Heart right ventricle (tissue), 16 donors: Measurements from ENCODE around the gene HLX. TPM values are rescaled to one million over a fixed set of nuclear protein-coding genes. Genes with fewer than 3 reads are reported as not detected.
A peak's percentile ranks its signal among the peaks of the same experiment; 100 is the strongest.

Experiments
- ATAC-seq, 8 donors: fragments of 200-7000 bp; cut with Tn5 transposase; one replicate each; pipeline ENCODE4 v1.9.1; 2020; ENCODE audit warnings: mild to moderate bottlenecking in 8 of 8, moderate library complexity in 8 of 8, moderate number of reproducible peaks in 1 of 8
- DNase-seq, 2 donors: peaks; one replicate each; pipeline ENCODE4 v3.0.0-alpha.2; 2020
- H3K27ac ChIP-seq, 10 donors: fragments of 200-600 bp; sonication (generic) in 2 of 10; one replicate each; pipeline versions ENCODE4 v1.5.0 to v1.8.0; 2020 to 2022; ENCODE audit warnings: mild to moderate bottlenecking in 3 of 10
- H3K27me3 ChIP-seq, 7 donors: fragments of 200-600 bp; one replicate each; pipeline ENCODE4 v1.8.0; 2021 to 2022; ENCODE audit warnings: mild to moderate bottlenecking in 2 of 7
- H3K36me3 ChIP-seq, 9 donors: fragments of 200-600 bp; sonication (generic) in 1 of 9; one replicate each; pipeline versions ENCODE4 v1.5.0 to v1.8.0; 2020 to 2022; ENCODE audit warnings: mild to moderate bottlenecking in 2 of 9
- H3K4me1 ChIP-seq, 9 donors: fragments of 200-600 bp; sonication (generic) in 1 of 9; one replicate each; pipeline versions ENCODE4 v1.5.0 to v1.8.0; 2020 to 2022; ENCODE audit warnings: mild to moderate bottlenecking in 4 of 9
- H3K4me3 ChIP-seq, 10 donors: fragments of 200-600 bp; sonication (generic) in 2 of 10; one replicate each; pipeline versions ENCODE4 v1.5.0 to v1.8.0; 2020 to 2022; ENCODE audit warnings: mild to moderate bottlenecking in 7 of 10, moderate library complexity in 2 of 10
- H3K9me3 ChIP-seq, 11 donors: fragments of 200-600 bp in 10 of 11; sonication (generic) in 2 of 11; one replicate each; pipeline versions ENCODE4 v1.5.0 to v1.8.0; 2013 to 2022; ENCODE audit warnings: mild to moderate bottlenecking in 2 of 11, control low read depth in 1 of 11, moderate library complexity in 1 of 11
- WGBS, 2 donors: extraction: QIAGEN DNeasy Blood & Tissue Kit; methylation state at CpG; one replicate each; pipeline ENCODE4 v1.1.7; 2013; ENCODE audit warnings: inconsistent platforms in 1 of 2; 5-methylcytosine and 5-hydroxymethylcytosine counted together
- intact Hi-C, 10 donors: fragments of 100-400 bp; cut with DNase I; formaldehyde crosslinking; loops; one replicate each; pipeline versions ENCODE4 v1.11.1 to v1.14.2; 2022
- polyA plus RNA-seq, 2 donors: library from polyadenylated mRNA; stranded (reverse); fragments of 200-250 nt; gene quantifications; one replicate each; pipeline ENCODE4 v1.2.3, GENCODE V29; 2013
- total RNA-seq, 10 donors: library from RNA; stranded (reverse); fragmentation: NEBNext Ultra II Directional in 3 of 10; extraction: Animal tissue kit (Norgen Biotek cat#: 25700) in 3 of 10; gene quantifications; one replicate each; pipeline versions ENCODE4 v1.2.1 to v1.2.4, GENCODE V29; 2021 to 2023
- TF ChIP-seq, protein P1 (sequence below), 9 donors: fragments of 200-600 bp; sonication (generic) in 2 of 9; IDR thresholded peaks; one replicate each; pipeline versions ENCODE4 v1.5.0 to v1.8.0; 2021 to 2022; ENCODE audit warnings: antibody characterized with exemption in 9 of 9, mild to moderate bottlenecking in 5 of 9, moderate library complexity in 1 of 9
- donor health status: Arrhythmogenic right ventricular cardiomyopathy.
- donor health status: ischemic (EF 13 %, LVEDD 7.1; RV severe dilation, severe dysfunction).
- donor health status: healthy with polysubstance abuse.
- donor health status: DM: no; HTN: yes; CAD: no.
- donor health status: DM: no; HTN: no; CAD: no.
- donor health status: ischemic (EF 25% LVEDD 6.9; RV normal size, moderate dysfunction).
- donor health status: ischemic (EF 25% LVEDD 5.7; RV mildly dilated, moderate dysfunction).
- donor health status: healthy.
- donor health status: DM: yes; HTN: yes; CAD: no.
- donor health status: Ischemic cardiomyopathy.
- donor health status: ischemic (EF 35%, LVEDD 5.7; RV mildly dilated, moderate dysfunction).
- donor health status: nonischemic (EF 11% LVEDD 7.7; RV severe dilation, severe dysfunction).
- donor health status: DM: yes; HTN: yes; CAD: no.
- donor health status: PGD.
- donor health status: ischemic (EF 29% LVEDD 5.4; RV normal size, mild dysfunction).
- donor health status: nonischemic (EF 23%, LVEDD 6.1; RV moderate dilation, normal function).

Gene HLX
- total and polyA plus RNA-seq, 12 donors, result 4.3 to 13.8 (median 6.7) TPM

DNA sequence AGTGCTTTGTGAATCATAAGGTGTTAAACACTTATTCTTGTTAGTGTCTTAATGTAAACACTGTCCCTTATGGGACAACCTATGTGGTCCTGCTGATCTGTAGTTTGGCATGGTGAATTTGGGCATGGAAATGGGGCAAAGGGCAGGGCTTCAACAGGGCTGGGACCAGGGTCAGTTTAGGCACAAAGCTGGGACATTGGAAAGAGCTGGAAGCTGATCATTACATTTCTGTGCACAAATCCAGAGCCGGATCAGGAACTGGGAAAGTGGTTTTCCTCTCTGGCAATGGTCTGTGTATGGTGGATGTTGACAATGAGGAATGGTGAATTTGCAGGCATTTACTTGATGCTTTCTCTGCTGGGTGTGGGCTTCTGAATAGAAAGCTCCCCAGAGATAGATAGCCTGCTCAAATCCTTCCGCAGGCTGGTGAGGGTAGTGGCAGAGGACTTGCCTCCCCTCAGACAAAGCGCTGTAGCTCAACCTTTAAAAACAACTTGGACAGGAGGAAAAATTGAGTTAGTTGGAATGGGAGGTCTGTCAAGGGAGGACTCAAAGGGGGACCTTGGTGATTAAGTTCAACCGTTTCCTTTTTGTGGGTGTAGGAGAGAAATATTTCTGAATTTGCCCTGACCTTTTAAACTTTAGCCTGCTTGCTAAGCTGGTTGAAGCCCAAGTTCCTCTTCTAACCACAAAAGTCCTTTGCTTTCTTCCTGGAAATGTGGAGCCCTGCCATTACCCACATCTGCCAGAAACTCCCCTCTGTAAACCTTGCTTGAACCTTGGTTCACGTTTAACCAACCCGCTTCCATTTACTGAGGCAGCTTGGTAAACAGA is 35.3 kb downstream of the HLX start:
- 71 to 81% methylated on average over 6 of the region's 6 CpGs for WGBS, 2 donors
- Histone ChIP-seq H3K4me1 (peaks cover 0 to 24% (median 0%) of the 10 kb centered on the region in 9 donors), H3K36me3 (no peaks in the 10 kb centered on the region), H3K27ac (no peak overlapping the region), H3K27me3 (peaks cover 0 to 4% (median 0%) of the 10 kb centered on the region in 7 donors), H3K9me3 (no peaks in the 10 kb centered on the region), H3K4me3 (no peak overlapping the region)
- intact Hi-C loops, result loop anchor here in 2 of 10 donors (10.0 kb wide), 2 partner anchors 160 to 260 kb away; no protein-coding TSS in a partner anchor
- ATAC-seq, result peak in 1 of 8 donors; percentile 25
- no peak for DNase-seq
- TF ChIP-seq, protein P1, sequence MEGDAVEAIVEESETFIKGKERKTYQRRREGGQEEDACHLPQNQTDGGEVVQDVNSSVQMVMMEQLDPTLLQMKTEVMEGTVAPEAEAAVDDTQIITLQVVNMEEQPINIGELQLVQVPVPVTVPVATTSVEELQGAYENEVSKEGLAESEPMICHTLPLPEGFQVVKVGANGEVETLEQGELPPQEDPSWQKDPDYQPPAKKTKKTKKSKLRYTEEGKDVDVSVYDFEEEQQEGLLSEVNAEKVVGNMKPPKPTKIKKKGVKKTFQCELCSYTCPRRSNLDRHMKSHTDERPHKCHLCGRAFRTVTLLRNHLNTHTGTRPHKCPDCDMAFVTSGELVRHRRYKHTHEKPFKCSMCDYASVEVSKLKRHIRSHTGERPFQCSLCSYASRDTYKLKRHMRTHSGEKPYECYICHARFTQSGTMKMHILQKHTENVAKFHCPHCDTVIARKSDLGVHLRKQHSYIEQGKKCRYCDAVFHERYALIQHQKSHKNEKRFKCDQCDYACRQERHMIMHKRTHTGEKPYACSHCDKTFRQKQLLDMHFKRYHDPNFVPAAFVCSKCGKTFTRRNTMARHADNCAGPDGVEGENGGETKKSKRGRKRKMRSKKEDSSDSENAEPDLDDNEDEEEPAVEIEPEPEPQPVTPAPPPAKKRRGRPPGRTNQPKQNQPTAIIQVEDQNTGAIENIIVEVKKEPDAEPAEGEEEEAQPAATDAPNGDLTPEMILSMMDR (IDR thresholded peaks at IDR 0.05), result no peak

DNA sequence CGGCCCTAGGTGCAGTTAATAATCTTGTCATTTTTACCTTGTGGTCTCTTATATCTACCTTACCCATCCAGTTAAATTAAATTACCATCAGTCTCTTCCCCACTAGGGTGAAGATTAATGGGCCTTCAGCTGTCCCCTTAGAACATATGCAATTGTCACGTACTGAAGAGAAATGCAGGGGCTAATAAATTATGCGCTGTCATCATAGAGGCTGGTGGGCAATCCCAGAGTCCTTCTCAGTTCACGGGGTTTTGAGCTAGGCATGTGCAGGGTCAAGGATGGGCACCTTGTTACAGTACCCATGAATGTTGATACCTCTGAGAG is 35.8 kb downstream of the HLX start:
- no peak for ATAC-seq
- peaks cover 0 to 4% (median 0%) of the 10 kb centered on the region in 7 donors for H3K27me3 ChIP-seq
- DNase-seq, result no peak
- H3K4me1 ChIP-seq, result peaks cover 0 to 24% (median 0%) of the 10 kb centered on the region in 9 donors
- WGBS, 2 donors, result 90% methylated on average over 4 of the region's 4 CpGs
- H3K36me3 ChIP-seq, result no peaks in the 10 kb centered on the region
- no peaks in the 10 kb centered on the region for H3K9me3 ChIP-seq
- TF ChIP-seq, protein P1 (IDR thresholded peaks at IDR 0.05), result no peak
- H3K4me3 ChIP-seq, result no peak overlapping the region
- no peak overlapping the region for H3K27ac ChIP-seq
- intact Hi-C loops, result loop anchor here in 2 of 10 donors (10.0 kb wide), 2 partner anchors 160 to 260 kb away; no protein-coding TSS in a partner anchor

DNA sequence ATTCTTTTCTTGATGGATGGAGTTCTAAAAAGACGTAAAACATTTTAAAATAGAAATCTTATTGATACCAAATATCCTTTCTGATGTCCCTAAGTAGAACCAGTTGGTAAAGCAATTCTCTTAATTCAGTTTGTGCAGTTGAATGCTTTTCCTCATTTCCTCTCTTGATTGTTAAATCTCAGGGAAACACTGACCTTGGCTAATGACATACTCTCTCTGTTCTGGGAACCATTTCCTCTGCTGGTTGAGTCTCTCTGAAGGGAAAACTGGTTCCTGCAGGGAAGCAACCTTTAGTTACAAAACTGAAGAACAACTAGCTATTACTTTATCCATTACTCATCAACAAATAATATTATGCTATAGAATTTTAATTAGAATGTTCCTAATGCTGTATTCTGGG is 36.7 kb downstream of the HLX start:
- no peak for DNase-seq
- Histone ChIP-seq H3K27ac (peak overlapping the region in 1 of 10 donors; percentile 19), H3K4me1 (peaks cover 0 to 24% (median 0%) of the 10 kb centered on the region in 9 donors), H3K36me3 (no peaks in the 10 kb centered on the region), H3K4me3 (no peak overlapping the region), H3K9me3 (no peaks in the 10 kb centered on the region), H3K27me3 (peaks cover 0 to 4% (median 0%) of the 10 kb centered on the region in 7 donors)
- TF ChIP-seq, protein P1 (IDR thresholded peaks at IDR 0.05), result no peak
- WGBS, 2 donors, result 59 to 87% methylated on average over 1 of the region's 1 CpG
- peak in 1 of 8 donors; percentile 64 for ATAC-seq
- intact Hi-C loops, result loop anchor here in 2 of 10 donors (10.0 kb wide), 2 partner anchors 159 to 259 kb away; no protein-coding TSS in a partner anchor

GRCh38 chr1:220917101-220917500 is 37.9 kb downstream of the HLX start:
- intact Hi-C loops, result loop anchor here in 2 of 10 donors (10.0 kb wide), 2 partner anchors 158 to 258 kb away; no protein-coding TSS in a partner anchor
- no peak overlapping the region for H3K4me3 ChIP-seq
- no peak for DNase-seq
- no peaks in the 10 kb centered on the region for H3K9me3 ChIP-seq
- no peaks in the 10 kb centered on the region for H3K36me3 ChIP-seq
- H3K27me3 ChIP-seq, result peaks cover 0 to 4% (median 0%) of the 10 kb centered on the region in 7 donors
- H3K4me1 ChIP-seq, result peaks cover 0 to 24% (median 0%) of the 10 kb centered on the region in 9 donors
- ATAC-seq, result no peak
- TF ChIP-seq, protein P1 (IDR thresholded peaks at IDR 0.05), result no peak
- 71 to 75% methylated on average over 5 of the region's 5 CpGs for WGBS, 2 donors
- H3K27ac ChIP-seq, result no peak overlapping the region
